NCI-H510A treated with DMSO at 0.1 percent for 48 hours (cell line): ENCODE results near the gene MTPN.

ENCODE experiments used
- DNase-seq: peaks from one replicate; lab custom pipeline; 2025; lab: John Stamatoyannopoulos, UW

MTPN gene

GRCh38 chr7:135956393-135956792, 20.8 kb downstream of the MTPN start:
- DNase-seq, result no peak

- no peak for DNase-seq
These were observed 26.2 kb downstream of the MTPN start for GRCh38 chr7:135950972-135951371.

- no peak for DNase-seq
These were observed 26.7 kb downstream of the MTPN start for GRCh38 chr7:135950429-135950828.

- DNase-seq, result no peak
These were observed 30.7 kb downstream of the MTPN start for GRCh38 chr7:135946289-135947055.

GRCh38 chr7:135944753-135945152, 32.4 kb downstream of the MTPN start:
- DNase-seq, result no peak

GRCh38 chr7:135943134-135943879, 33.9 kb downstream of the MTPN start:
- DNase-seq, result no peak

GRCh38 chr7:135942614-135943013, 34.5 kb downstream of the MTPN start:
- DNase-seq, result no peak

GRCh38 chr7:135940077-135941075, 36.8 kb downstream of the MTPN start:
- DNase-seq, result no peak

- no peak for DNase-seq
These were observed 37.8 kb downstream of the MTPN start for GRCh38 chr7:135939261-135939812.

GRCh38 chr7:135938563-135938962, 38.6 kb downstream of the MTPN start:
- DNase-seq, result no peak

GRCh38 chr7:135938086-135938485, 39.1 kb downstream of the MTPN start:
- no peak for DNase-seq

GRCh38 chr7:135936497-135937217, 40.5 kb downstream of the MTPN start:
- DNase-seq, result no peak

- DNase-seq, result no peak
These were observed 42.5 kb downstream of the MTPN start for GRCh38 chr7:135934651-135935050.

GRCh38 chr7:135933509-135934188, 43.5 kb downstream of the MTPN start:
- no peak for DNase-seq

GRCh38 chr7:135932131-135932530, 45.0 kb downstream of the MTPN start:
- DNase-seq, result no peak

- DNase-seq, result no peak
These were observed 46.3 kb downstream of the MTPN start for GRCh38 chr7:135930565-135931461.

- DNase-seq, result no peak
These were observed 47.4 kb downstream of the MTPN start for GRCh38 chr7:135929722-135930141.

GRCh38 chr7:135929249-135929648, 47.9 kb downstream of the MTPN start:
- DNase-seq, result no peak

- DNase-seq, result no peak
These were observed 49.0 kb downstream of the MTPN start for GRCh38 chr7:135928136-135928535.

GRCh38 chr7:135925210-135925609, 51.9 kb downstream of the MTPN start:
- no peak for DNase-seq
